Measurements from ENCODE around the gene EFNA3.

DNA sequence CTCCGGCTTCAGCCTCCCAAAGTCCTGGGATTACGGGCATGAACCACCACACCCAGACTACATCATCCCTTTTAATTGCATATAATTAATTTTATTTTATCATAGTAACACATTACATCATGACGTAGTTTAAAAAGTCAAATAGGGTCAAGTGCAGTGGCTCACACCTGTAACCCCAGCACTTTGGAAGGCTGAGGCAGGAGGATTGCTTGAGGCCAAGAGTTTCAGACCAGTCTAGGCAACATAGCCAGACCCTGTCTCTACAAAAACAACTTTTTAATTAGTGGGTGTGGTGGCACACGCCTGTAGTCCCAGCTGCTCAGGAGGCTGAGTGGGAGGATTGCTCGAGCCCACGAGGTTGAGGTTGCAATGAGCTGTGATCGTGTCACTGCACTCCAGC lies 20.7 kb downstream of the EFNA3 start:
- TF ChIP-seq, protein P1, sequence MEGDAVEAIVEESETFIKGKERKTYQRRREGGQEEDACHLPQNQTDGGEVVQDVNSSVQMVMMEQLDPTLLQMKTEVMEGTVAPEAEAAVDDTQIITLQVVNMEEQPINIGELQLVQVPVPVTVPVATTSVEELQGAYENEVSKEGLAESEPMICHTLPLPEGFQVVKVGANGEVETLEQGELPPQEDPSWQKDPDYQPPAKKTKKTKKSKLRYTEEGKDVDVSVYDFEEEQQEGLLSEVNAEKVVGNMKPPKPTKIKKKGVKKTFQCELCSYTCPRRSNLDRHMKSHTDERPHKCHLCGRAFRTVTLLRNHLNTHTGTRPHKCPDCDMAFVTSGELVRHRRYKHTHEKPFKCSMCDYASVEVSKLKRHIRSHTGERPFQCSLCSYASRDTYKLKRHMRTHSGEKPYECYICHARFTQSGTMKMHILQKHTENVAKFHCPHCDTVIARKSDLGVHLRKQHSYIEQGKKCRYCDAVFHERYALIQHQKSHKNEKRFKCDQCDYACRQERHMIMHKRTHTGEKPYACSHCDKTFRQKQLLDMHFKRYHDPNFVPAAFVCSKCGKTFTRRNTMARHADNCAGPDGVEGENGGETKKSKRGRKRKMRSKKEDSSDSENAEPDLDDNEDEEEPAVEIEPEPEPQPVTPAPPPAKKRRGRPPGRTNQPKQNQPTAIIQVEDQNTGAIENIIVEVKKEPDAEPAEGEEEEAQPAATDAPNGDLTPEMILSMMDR (conservative IDR thresholded peaks at IDR 0.05; ENCODE audit: low read depth, low read length) = no peak
- no peak for TF ChIP-seq EZH2 (IDR thresholded peaks at IDR 0.05; ENCODE audit: low read length, unreplicated experiment)
- no peak for TF ChIP-seq EZH2phosphoT487 (IDR thresholded peaks at IDR 0.05; ENCODE audit: borderline replicate concordance, low read length)

All from PC-3 (cell line).